ENCODE measurements around the gene TSC22D4. TPM values are rescaled to one million over a fixed set of nuclear protein-coding genes. Genes with fewer than 3 reads are reported as not detected.

TSC22D4 gene
- total RNA-seq, 1 donor from 2014 or later = 42.4 TPM

- no peak for DNase-seq (ENCODE audit: low spot score)
Measured at GRCh38 chr7:100446040-100446439, 33.0 kb downstream of the TSC22D4 start.

GRCh38 chr7:100444311-100445278, 34.4 kb downstream of the TSC22D4 start:
- no peak for DNase-seq (ENCODE audit: low spot score)

GRCh38 chr7:100443096-100443840, 35.7 kb downstream of the TSC22D4 start:
- DNase-seq (ENCODE audit: low spot score) = peak; percentile 28

- DNase-seq (ENCODE audit: low spot score) = peak; percentile 53
Measured at GRCh38 chr7:100441641-100442535, 37.1 kb downstream of the TSC22D4 start.

GRCh38 chr7:100439244-100439643, 39.8 kb downstream of the TSC22D4 start:
- peak; percentile 14 for DNase-seq (ENCODE audit: low spot score)

- peak; percentile 14 for DNase-seq (ENCODE audit: low spot score)
Measured at GRCh38 chr7:100438731-100439130, 40.3 kb downstream of the TSC22D4 start.

- no peak for DNase-seq (ENCODE audit: low spot score)
Measured at GRCh38 chr7:100438172-100438571, 40.8 kb downstream of the TSC22D4 start.

GRCh38 chr7:100437150-100438100, 41.6 kb downstream of the TSC22D4 start:
- DNase-seq (ENCODE audit: low spot score) = peak; percentile 88

- peak; percentile 90 for DNase-seq (ENCODE audit: low spot score)
Measured at GRCh38 chr7:100435401-100436304, 43.4 kb downstream of the TSC22D4 start.

GRCh38 chr7:100434297-100435144, 44.5 kb downstream of the TSC22D4 start:
- DNase-seq (ENCODE audit: low spot score) = peak; percentile 35

- peak; percentile 83 for DNase-seq (ENCODE audit: low spot score)
Measured at GRCh38 chr7:100433592-100434296, 45.3 kb downstream of the TSC22D4 start.

- no peak for DNase-seq (ENCODE audit: low spot score)
Measured at GRCh38 chr7:100433276-100433591, 45.8 kb downstream of the TSC22D4 start.

- DNase-seq (ENCODE audit: low spot score) = peak; percentile 76
Measured at GRCh38 chr7:100432621-100433275, 46.3 kb downstream of the TSC22D4 start.

- peak; percentile 28 for DNase-seq (ENCODE audit: low spot score)
Measured at GRCh38 chr7:100432053-100432452, 47.0 kb downstream of the TSC22D4 start.

GRCh38 chr7:100431286-100431735, 47.7 kb downstream of the TSC22D4 start:
- DNase-seq (ENCODE audit: low spot score) = peak; percentile 84

GRCh38 chr7:100430493-100431285, 48.3 kb downstream of the TSC22D4 start:
- peak; percentile 87 for DNase-seq (ENCODE audit: low spot score)
